Measurements from ENCODE around the gene FGFBP2. TPM values are rescaled to one million over a fixed set of nuclear protein-coding genes. Genes with fewer than 3 reads are reported as not detected.
"Not testable (repeated sequence)": the region's sequence is repeated elsewhere in the genome, so short reads cannot be mapped to it uniquely, and the experiment has no call there.

Gene FGFBP2
- total RNA-seq, 1 experiment from 2014 or later: not detected

- DNase-seq (ENCODE audit: low read depth): peak; percentile 34
Observed at GRCh38 chr4:15930314-15930713, 32.7 kb downstream of the FGFBP2 start.

GRCh38 chr4:15929540-15929939, 33.4 kb downstream of the FGFBP2 start:
- DNase-seq (ENCODE audit: low read depth): no peak

- DNase-seq (ENCODE audit: low read depth): no peak
Observed at GRCh38 chr4:15928883-15929282, 34.1 kb downstream of the FGFBP2 start.

- DNase-seq (ENCODE audit: low read depth): no peak
Observed at GRCh38 chr4:15926486-15926885, 36.5 kb downstream of the FGFBP2 start.

GRCh38 chr4:15925830-15926229, 37.1 kb downstream of the FGFBP2 start:
- DNase-seq (ENCODE audit: low read depth): no peak

- no peak for DNase-seq (ENCODE audit: low read depth)
Observed at GRCh38 chr4:15921592-15921932, 41.4 kb downstream of the FGFBP2 start.

GRCh38 chr4:15920723-15921591, 42.0 kb downstream of the FGFBP2 start:
- peak; percentile 97 for DNase-seq (ENCODE audit: low read depth)

GRCh38 chr4:15918484-15919129, 44.4 kb downstream of the FGFBP2 start:
- DNase-seq (ENCODE audit: low read depth): no peak

- no peak for DNase-seq (ENCODE audit: low read depth)
Observed at GRCh38 chr4:15917297-15917696, 45.7 kb downstream of the FGFBP2 start.

GRCh38 chr4:15916358-15916757, 46.6 kb downstream of the FGFBP2 start:
- DNase-seq (ENCODE audit: low read depth): not testable (repeated sequence)

- DNase-seq (ENCODE audit: low read depth): no peak
Observed at GRCh38 chr4:15914736-15915135, 48.2 kb downstream of the FGFBP2 start.

- peak; percentile 25 for DNase-seq (ENCODE audit: low read depth)
Observed at GRCh38 chr4:15914291-15914690, 48.7 kb downstream of the FGFBP2 start.

- peak; percentile 89 for DNase-seq (ENCODE audit: low read depth)
Observed at GRCh38 chr4:15913631-15913970, 49.4 kb downstream of the FGFBP2 start.

GRCh38 chr4:15912961-15913630, 49.9 kb downstream of the FGFBP2 start:
- no peak for DNase-seq (ENCODE audit: low read depth)

GRCh38 chr4:15912236-15912635, 50.7 kb downstream of the FGFBP2 start:
- DNase-seq (ENCODE audit: low read depth): peak; percentile 29

Other genes with a start within 250 kb of the FGFBP2 start
- gene CD38, start 184.8 kb downstream of the FGFBP2 start, total RNA-seq (2014; rRNA removed): not detected in 2 replicates
- not detected in 2 replicates for gene FGFBP1, start 24.4 kb downstream of the FGFBP2 start, total RNA-seq (2014; rRNA removed)
- gene PROM1, start 120.8 kb upstream of the FGFBP2 start, total RNA-seq (2014; rRNA removed): not detected in 2 replicates